Ramos (cell line): ENCODE measurements around the gene TOX2.

Source experiments
- in situ Hi-C: fragments of 300-500 bp; cut with MboI; formaldehyde crosslinking; loops from one replicate; pipeline ENCODE4 v1.14.3; 2022; ENCODE audit warnings: low sequenced_read_pairs; ENCODE audit not compliant: unreplicated experiment

Gene TOX2

GRCh38 chr20:43992885-43993284 lies 78.2 kb downstream of the TOX2 start:
- in situ Hi-C loops: no loop called here

GRCh38 chr20:43993560-43993959 lies 78.9 kb downstream of the TOX2 start:
- in situ Hi-C loops: no loop called here

- in situ Hi-C loops: no loop called here
Measured at GRCh38 chr20:43994486-43995100, 79.9 kb downstream of the TOX2 start.

- in situ Hi-C loops: no loop called here
Measured at GRCh38 chr20:43995645-43996044, 81.0 kb downstream of the TOX2 start.

GRCh38 chr20:43996240-43996930 lies 81.7 kb downstream of the TOX2 start:
- in situ Hi-C loops: no loop called here

- in situ Hi-C loops: no loop called here
Measured at GRCh38 chr20:43999848-44000247, 85.2 kb downstream of the TOX2 start.

- in situ Hi-C loops: no loop called here
Measured at GRCh38 chr20:44001667-44002596, 87.3 kb downstream of the TOX2 start.

- in situ Hi-C loops: no loop called here
Measured at GRCh38 chr20:44002861-44003260, 88.2 kb downstream of the TOX2 start.

GRCh38 chr20:44003609-44004008 lies 89.0 kb downstream of the TOX2 start:
- in situ Hi-C loops: no loop called here

- in situ Hi-C loops: no loop called here
Measured at GRCh38 chr20:44004306-44004915, 89.8 kb downstream of the TOX2 start.

GRCh38 chr20:44005661-44006060 lies 91.0 kb downstream of the TOX2 start:
- in situ Hi-C loops: no loop called here

GRCh38 chr20:44006126-44006525 lies 91.5 kb downstream of the TOX2 start:
- in situ Hi-C loops: no loop called here

- in situ Hi-C loops: no loop called here
Measured at GRCh38 chr20:44006578-44006977, 91.9 kb downstream of the TOX2 start.

- in situ Hi-C loops: no loop called here
Measured at GRCh38 chr20:44008806-44009678, 94.4 kb downstream of the TOX2 start.

- in situ Hi-C loops: no loop called here
Measured at GRCh38 chr20:44009679-44009992, 95.0 kb downstream of the TOX2 start.

- in situ Hi-C loops: no loop called here
Measured at GRCh38 chr20:44010162-44010704, 95.6 kb downstream of the TOX2 start.

- in situ Hi-C loops: no loop called here
Measured at GRCh38 chr20:44011251-44011940, 96.7 kb downstream of the TOX2 start.

GRCh38 chr20:44012466-44013226 lies 98.0 kb downstream of the TOX2 start:
- in situ Hi-C loops: no loop called here
